Sigmoid colon (tissue), 7 donors: ENCODE measurements around the gene CXCL3. TPM values are rescaled to one million over a fixed set of nuclear protein-coding genes. Genes with fewer than 3 reads are reported as not detected.

Experiments used
- DNase-seq: peaks from one replicate; pipeline ENCODE4 v3.0.0-alpha.2; 2019
- H3K27ac ChIP-seq, 4 donors: fragments of 200-600 bp; sonication (generic); one replicate each; pipeline ENCODE4 v1.5.1; 2016 to 2019; ENCODE audit warnings: mild to moderate bottlenecking in 1 of 4
- H3K27me3 ChIP-seq, 3 donors: fragments of 200-600 bp; sonication (generic); one replicate each; pipeline ENCODE4 v1.5.1; 2019; ENCODE audit warnings: mild to moderate bottlenecking in 1 of 3
- H3K36me3 ChIP-seq, 4 donors: fragments of 200-600 bp; sonication (generic); one replicate each; pipeline ENCODE4 v1.5.1; 2016 to 2019
- H3K4me1 ChIP-seq, 4 donors: fragments of 200-600 bp; sonication (generic); one replicate each; pipeline ENCODE4 v1.5.1; 2017 to 2019
- H3K4me3 ChIP-seq, 4 donors: fragments of 200-600 bp; sonication (generic); one replicate each; pipeline ENCODE4 v1.5.1; 2017 to 2019; ENCODE audit warnings: mild to moderate bottlenecking in 2 of 4, moderate library complexity in 1 of 4
- H3K9me3 ChIP-seq, 4 donors: fragments of 200-600 bp in 3 of 4; sonication (generic) in 3 of 4; one replicate each; pipeline versions ENCODE4 v1.5.1 to v1.6.1; 2013 to 2019
- CTCF ChIP-seq, 4 experiments: fragments of 450-650 bp in 3 of 4; fragments of 200-600 bp in 1 of 4; IDR thresholded peaks; one replicate each; pipeline ENCODE4 v1.5.1; 2016 to 2019; ENCODE audit warnings: antibody characterized with exemption in 4 of 4, mild to moderate bottlenecking in 3 of 4, moderate library complexity in 2 of 4
- EP300 ChIP-seq, 4 donors: sonication (generic); formaldehyde crosslinking; IDR thresholded peaks; one replicate each; pipeline ENCODE4 v1.6.1; 2017; ENCODE audit warnings: antibody characterized with exemption in 4 of 4
- POLR2A ChIP-seq, 2 donors: fragments of 450-650 bp; IDR thresholded peaks; one replicate each; pipeline ENCODE4 v1.6.1; 2016; ENCODE audit warnings: antibody characterized with exemption in 2 of 2, mild to moderate bottlenecking in 2 of 2, moderate library complexity in 2 of 2
- POLR2AphosphoS5 ChIP-seq, 4 donors: sonication (generic); formaldehyde crosslinking; IDR thresholded peaks; one replicate each; pipeline ENCODE4 v1.6.1; 2017; ENCODE audit warnings: antibody characterized with exemption in 4 of 4
- WGBS, 2 donors: extraction: QIAGEN DNeasy Blood & Tissue Kit; methylation state at CpG; one replicate each; pipeline ENCODE4 v1.1.7; 2013; 5-methylcytosine and 5-hydroxymethylcytosine counted together
- intact Hi-C: fragments of 100-400 bp; cut with DNase I; formaldehyde crosslinking; loops from one replicate; pipeline ENCODE4 v1.15.1; 2023
- polyA plus RNA-seq, 3 donors: library from polyadenylated mRNA; stranded (reverse); fragments of 200-250 nt; gene quantifications; one replicate each; pipeline ENCODE4 v1.2.3, GENCODE V29; 2013
- total RNA-seq, 4 donors: library from RNA; depleted of rRNA; stranded (reverse); fragments of >200 nt; gene quantifications; one replicate each; pipeline ENCODE4 v1.1.0, GENCODE V29; 2016
- donor health status: healthy with polysubstance abuse.
- donor health status: Bipolar disorder and iron deficiency.
- donor health status: healthy.

The CXCL3 gene
- total and polyA plus RNA-seq, 7 donors, result 2.4 to 82.2 (median 4.1) TPM; not detected in 3

- Histone ChIP-seq H3K4me1 (peaks cover 0 to 14% (median 7%) of the 10 kb centered on the region in 4 donors), H3K36me3 (no peaks in the 10 kb centered on the region), H3K27me3 (no peaks in the 10 kb centered on the region), H3K27ac (peak overlapping the region in 3 of 4 donors; percentile 61 to 71 (median 71)), H3K4me3 (peak overlapping the region; percentile 59 to 73 (median 64)), H3K9me3 (no peaks in the 10 kb centered on the region)
- TF ChIP-seq EP300 (IDR thresholded peaks at IDR 0.05), result no peak
- no peak for TF ChIP-seq CTCF (IDR thresholded peaks at IDR 0.05)
- TF ChIP-seq POLR2A (IDR thresholded peaks at IDR 0.05), result no peak
- no peak for TF ChIP-seq POLR2AphosphoS5 (IDR thresholded peaks at IDR 0.05)
- DNase-seq, result no peak
- 16 to 20% methylated on average over 4 of the region's 4 CpGs for WGBS, 2 donors
- intact Hi-C loops, result loop anchor here (10.0 kb wide), 1 partner anchor 175 kb away; the partner anchor contains the start of gene CXCL1
Measured at GRCh38 chr4:74039315-74039763, 850 bp upstream of the CXCL3 start.

GRCh38 chr4:74038086-74038424 is 434 bp downstream of the CXCL3 start:
- no peaks in the 10 kb centered on the region for H3K27me3 ChIP-seq
- H3K27ac ChIP-seq, result peak overlapping the region in 3 of 4 donors; percentile 61 to 71 (median 71)
- intact Hi-C loops, result loop anchor here (10.0 kb wide), 1 partner anchor 173 kb away; the partner anchor contains the start of gene CXCL1
- no peak for DNase-seq
- 2 to 3% methylated on average over 17 of the region's 17 CpGs for WGBS, 2 donors
- no peak for TF ChIP-seq POLR2AphosphoS5 (IDR thresholded peaks at IDR 0.05)
- TF ChIP-seq POLR2A (IDR thresholded peaks at IDR 0.05), result no peak
- no peak for TF ChIP-seq CTCF (IDR thresholded peaks at IDR 0.05)
- TF ChIP-seq EP300 (IDR thresholded peaks at IDR 0.05), result no peak
- H3K4me1 ChIP-seq, result peaks cover 0 to 14% (median 7%) of the 10 kb centered on the region in 4 donors
- no peaks in the 10 kb centered on the region for H3K36me3 ChIP-seq
- H3K4me3 ChIP-seq, result peak overlapping the region; percentile 59 to 73 (median 64)
- no peaks in the 10 kb centered on the region for H3K9me3 ChIP-seq

- Histone ChIP-seq H3K27me3 (no peaks in the 10 kb centered on the region), H3K27ac (no peak overlapping the region), H3K4me3 (peak overlapping the region in 3 of 4 donors; percentile 59 to 73 (median 65)), H3K4me1 (peaks cover 0 to 14% (median 7%) of the 10 kb centered on the region in 4 donors), H3K36me3 (no peaks in the 10 kb centered on the region), H3K9me3 (no peaks in the 10 kb centered on the region)
- intact Hi-C loops, result loop anchor here (10.0 kb wide), 1 partner anchor 173 kb away; the partner anchor contains the start of gene CXCL1
- no peak for TF ChIP-seq EP300 (IDR thresholded peaks at IDR 0.05)
- no peak for TF ChIP-seq CTCF (IDR thresholded peaks at IDR 0.05)
- TF ChIP-seq POLR2A (IDR thresholded peaks at IDR 0.05), result no peak
- TF ChIP-seq POLR2AphosphoS5 (IDR thresholded peaks at IDR 0.05), result no peak
- WGBS, 2 donors, result 24 to 34% methylated on average over 4 of the region's 4 CpGs
- DNase-seq, result no peak
Measured at GRCh38 chr4:74037076-74037955, 1.2 kb downstream of the CXCL3 start.

- Histone ChIP-seq H3K27me3 (no peaks in the 10 kb centered on the region), H3K36me3 (no peaks in the 10 kb centered on the region), H3K4me3 (no peak overlapping the region), H3K27ac (no peak overlapping the region), H3K4me1 (peaks cover 0 to 9% (median 6%) of the 10 kb centered on the region in 4 donors), H3K9me3 (no peaks in the 10 kb centered on the region)
- TF ChIP-seq POLR2AphosphoS5 (IDR thresholded peaks at IDR 0.05) (no peak), CTCF (IDR thresholded peaks at IDR 0.05) (no peak), EP300 (IDR thresholded peaks at IDR 0.05) (no peak), POLR2A (IDR thresholded peaks at IDR 0.05) (no peak)
- no peak for DNase-seq
- intact Hi-C loops, result loop anchor here (10.0 kb wide), 1 partner anchor 169 kb away; the partner anchor contains the start of gene CXCL1
Measured at GRCh38 chr4:74033739-74034138, 4.8 kb downstream of the CXCL3 start.
